HG02798 (cell line): ENCODE measurements around the gene SNX30.

ENCODE experiments used
- ATAC-seq: cut with Tn5 transposase; IDR thresholded peaks from one replicate; pipeline ENCODE4 v1.9.1; 2021; ENCODE audit warnings: mild to moderate bottlenecking; ENCODE audit not compliant: unreplicated experiment, poor library complexity

The SNX30 gene

GRCh38 chr9:112751056-112751795, 666 bp downstream of the SNX30 start:
- peak; percentile 37 for ATAC-seq

- no peak for ATAC-seq
Measured at GRCh38 chr9:112752334-112753125, 2.0 kb downstream of the SNX30 start.

GRCh38 chr9:112753725-112754124, 3.2 kb downstream of the SNX30 start:
- ATAC-seq, result no peak

- ATAC-seq, result no peak
Measured at GRCh38 chr9:112754578-112754977, 4.0 kb downstream of the SNX30 start.

GRCh38 chr9:112755016-112755427, 4.5 kb downstream of the SNX30 start:
- ATAC-seq, result no peak

GRCh38 chr9:112755675-112756074, 5.1 kb downstream of the SNX30 start:
- no peak for ATAC-seq

GRCh38 chr9:112757282-112757883, 6.8 kb downstream of the SNX30 start:
- ATAC-seq, result no peak

- no peak for ATAC-seq
Measured at GRCh38 chr9:112757940-112758339, 7.4 kb downstream of the SNX30 start.

- ATAC-seq, result no peak
Measured at GRCh38 chr9:112760821-112761220, 10.3 kb downstream of the SNX30 start.

GRCh38 chr9:112761912-112762655, 11.5 kb downstream of the SNX30 start:
- ATAC-seq, result no peak

GRCh38 chr9:112762726-112763518, 12.4 kb downstream of the SNX30 start:
- ATAC-seq, result no peak

GRCh38 chr9:112764344-112764743, 13.8 kb downstream of the SNX30 start:
- ATAC-seq, result no peak

- no peak for ATAC-seq
Measured at GRCh38 chr9:112764837-112765236, 14.3 kb downstream of the SNX30 start.

- ATAC-seq, result no peak
Measured at GRCh38 chr9:112765281-112765680, 14.7 kb downstream of the SNX30 start.

GRCh38 chr9:112771359-112772214, 21.0 kb downstream of the SNX30 start:
- ATAC-seq, result no peak

GRCh38 chr9:112772215-112772509, 21.6 kb downstream of the SNX30 start:
- no peak for ATAC-seq

GRCh38 chr9:112772551-112772950, 22.0 kb downstream of the SNX30 start:
- no peak for ATAC-seq

- peak; percentile 58 for ATAC-seq
Measured at GRCh38 chr9:112774006-112774996, 23.7 kb downstream of the SNX30 start.
